ENCODE data around the gene SKIDA1.

SKIDA1 gene

DNA sequence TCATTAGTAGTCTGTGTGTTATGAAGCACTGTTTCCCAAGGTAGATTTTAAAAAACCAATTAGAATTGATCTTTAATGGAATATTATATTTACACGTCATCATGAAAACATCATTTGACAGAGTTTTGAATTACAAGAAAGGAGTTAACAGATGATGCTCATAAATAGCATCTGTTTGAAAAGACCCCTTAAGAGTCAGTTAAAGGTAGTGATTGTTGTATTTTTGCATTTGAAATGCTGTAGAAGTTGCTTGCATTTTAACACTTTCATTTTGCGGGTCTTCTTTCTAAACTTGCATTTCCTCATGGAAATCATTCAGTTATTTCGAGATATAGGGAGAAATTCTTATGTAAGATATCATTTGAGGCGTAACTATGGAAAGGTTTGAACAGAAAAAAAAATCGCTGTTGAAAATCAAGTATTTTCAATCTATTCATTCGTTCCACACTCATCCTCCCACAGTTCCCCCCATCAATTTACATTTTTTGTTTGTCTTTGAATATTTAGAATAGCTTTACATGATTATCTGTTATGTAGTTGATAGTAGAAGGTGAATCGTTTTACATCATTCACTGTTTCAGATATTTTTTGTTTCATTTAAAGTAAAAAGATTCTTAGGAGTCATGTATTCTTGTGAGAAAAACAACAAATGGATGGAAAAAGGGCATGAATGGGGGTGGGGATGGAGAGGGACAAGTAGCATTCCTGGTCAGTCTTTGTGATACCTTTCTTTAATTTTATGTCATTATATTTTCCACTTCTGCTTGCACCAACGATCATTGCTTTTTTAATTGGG lies 3.0 kb upstream of the SKIDA1 start:
- DNase-seq (ENCODE audit: low spot score) = no peak

DNA sequence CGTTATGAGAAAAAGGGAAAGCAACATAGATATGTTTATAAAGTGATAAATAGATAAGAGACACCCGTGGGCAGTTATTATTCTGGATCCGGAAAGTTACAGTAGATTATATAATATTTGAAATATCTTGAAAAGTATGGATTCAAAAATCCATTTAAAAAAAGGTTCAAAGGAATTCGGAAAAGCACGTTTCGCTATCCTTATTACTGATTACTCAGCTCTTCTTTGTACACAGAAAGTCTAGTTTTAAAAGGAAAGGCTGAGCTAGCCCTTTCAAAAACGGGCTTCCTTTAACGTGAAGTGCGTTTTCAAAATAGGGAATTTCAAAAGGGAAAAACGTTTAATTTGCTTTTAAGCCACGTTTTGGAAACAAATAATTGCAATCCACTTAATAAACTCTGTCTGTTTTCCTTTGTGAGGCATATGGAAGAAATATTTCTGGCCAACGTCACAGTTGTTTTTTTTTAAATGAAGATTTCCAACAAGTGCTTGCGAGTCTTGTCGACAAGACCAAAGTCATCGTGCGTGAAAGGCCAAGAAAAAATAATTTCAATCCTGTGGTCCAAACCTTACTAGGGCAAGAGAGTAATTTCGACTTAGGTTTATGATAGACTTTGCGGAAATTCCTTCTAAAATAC lies 2.2 kb upstream of the SKIDA1 start:
- peak; percentile 69 for DNase-seq (ENCODE audit: low spot score)

DNA sequence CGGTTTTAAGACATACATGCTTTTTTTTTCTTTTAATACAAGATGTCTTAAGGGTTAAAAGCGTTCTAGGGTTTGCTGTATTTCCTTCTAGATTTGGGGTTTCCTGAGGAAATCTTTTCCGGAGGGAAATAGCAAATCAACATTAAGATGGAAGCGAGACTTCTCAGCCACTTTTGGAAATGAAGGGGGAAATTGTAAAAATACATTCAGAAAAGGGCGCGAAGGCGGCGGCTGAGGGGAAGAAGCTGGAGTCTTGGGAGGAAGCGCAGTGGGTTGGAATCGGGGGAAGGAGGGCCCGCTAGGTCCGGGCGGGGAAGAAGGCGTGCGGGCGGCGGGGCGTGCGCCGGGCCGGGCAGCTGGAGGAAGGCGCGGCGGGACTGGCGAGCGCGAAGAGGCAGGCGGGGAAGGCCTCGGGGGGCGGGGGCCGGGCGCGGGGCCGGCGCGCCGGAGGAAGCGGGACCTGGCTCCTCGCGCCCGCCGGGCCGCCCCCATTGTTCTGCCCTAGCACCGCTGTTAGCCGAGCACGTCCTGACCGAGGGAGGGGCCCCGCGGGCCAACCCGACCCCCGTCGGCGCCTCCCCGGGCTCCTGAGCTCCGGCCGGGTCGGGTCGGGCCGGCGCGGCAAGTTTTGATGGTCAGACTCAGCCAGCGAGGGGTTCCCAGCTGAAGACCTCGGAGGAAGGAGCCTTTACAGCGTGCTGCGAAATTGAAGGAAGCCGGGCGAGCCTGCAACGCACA lies 1.5 kb upstream of the SKIDA1 start:
- peak; percentile 75 for DNase-seq (ENCODE audit: low spot score)

DNA sequence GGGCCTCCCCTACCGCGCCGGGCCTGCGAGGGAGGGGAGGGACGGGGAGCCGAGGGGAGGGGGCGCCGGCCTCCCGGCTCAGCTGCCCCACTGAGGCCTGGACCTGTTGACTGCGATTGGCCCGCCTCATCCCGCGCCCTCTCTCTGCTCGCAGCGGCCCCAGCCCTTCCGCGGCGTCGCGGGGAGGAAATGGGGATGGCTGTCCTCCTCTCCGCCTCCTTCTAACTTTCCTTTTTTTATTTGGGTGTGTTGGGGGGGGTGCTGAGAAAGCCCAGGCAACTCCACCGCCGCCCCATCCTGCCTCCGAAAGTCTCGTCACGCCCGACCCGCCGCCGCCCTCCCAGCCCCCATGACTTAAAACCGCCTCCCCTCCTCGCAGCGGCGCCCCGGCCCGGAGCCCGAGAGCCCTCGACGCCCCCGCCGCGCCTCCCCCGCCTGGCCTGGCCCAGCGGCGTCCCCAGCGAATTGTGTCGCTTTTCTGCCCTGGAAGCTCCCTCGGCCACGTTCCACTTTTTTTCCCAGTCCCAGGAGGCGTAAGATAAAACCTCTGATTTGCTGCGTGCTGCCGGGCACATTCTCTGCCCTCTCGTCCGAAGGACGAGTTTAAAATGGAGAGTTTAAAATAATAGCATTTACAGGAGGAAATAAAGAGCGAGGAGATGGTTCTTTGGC lies 842 bp upstream of the SKIDA1 start:
- DNase-seq (ENCODE audit: low spot score) = peak; percentile 87

DNA sequence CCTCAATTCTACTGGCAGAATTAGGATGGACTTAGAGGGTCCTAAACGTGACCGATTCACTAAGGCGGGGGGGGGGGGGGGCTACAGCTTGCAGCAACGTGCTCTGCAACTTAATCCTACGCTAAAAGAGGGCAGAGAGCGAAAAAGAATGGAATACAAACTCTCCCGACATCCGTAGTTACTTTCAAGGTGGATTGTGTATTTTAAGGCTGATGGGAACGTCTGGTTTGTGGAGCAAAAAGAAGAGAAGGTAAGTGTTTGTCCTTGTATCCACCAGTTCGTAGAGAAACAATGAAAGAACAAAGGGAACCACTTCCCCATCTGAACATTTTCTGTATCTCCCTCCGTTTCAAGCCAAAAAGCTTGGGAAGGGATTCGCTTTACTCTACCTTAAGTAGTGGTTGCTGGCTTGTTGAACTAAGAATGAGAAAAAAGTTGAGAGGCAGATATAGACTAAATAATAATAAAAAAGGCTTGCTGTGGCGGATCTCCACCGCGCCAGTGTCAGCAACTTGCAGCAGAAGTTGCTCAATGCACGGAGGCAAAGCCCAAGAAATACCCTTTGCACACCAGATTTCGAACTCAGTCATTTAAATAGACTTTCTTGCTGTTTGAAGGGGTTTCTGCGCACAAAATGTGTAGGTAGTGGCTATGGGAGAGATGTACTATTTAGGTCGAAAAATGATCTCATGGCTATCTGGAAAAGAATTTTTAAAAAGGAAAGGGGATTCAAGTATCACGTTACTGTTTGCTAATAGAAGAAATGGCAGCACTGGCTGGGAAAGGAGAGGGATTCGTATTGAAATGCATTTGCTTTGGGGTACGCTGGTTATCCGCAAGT lies 736 bp downstream of the SKIDA1 start:
- no peak for DNase-seq (ENCODE audit: low spot score)

DNA sequence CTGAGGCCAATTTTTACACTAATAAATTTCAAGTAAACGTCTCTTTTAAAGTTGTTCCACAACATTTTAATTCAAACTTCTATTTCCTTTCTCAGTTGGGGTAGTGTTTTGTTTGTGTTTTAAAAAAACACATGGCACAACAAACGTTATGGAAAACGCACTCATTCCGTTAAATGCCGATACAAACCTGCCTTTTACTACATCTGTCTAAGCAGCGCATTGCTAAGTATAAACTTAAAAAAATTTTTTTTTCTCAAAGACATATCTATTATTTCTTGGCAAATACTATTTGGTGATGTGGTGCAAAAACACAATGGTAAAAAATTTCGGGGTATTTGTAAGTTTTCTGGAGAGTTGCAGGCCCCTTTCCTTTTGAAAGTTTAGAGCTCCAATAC lies 1.4 kb downstream of the SKIDA1 start:
- DNase-seq (ENCODE audit: low spot score) = no peak

DNA sequence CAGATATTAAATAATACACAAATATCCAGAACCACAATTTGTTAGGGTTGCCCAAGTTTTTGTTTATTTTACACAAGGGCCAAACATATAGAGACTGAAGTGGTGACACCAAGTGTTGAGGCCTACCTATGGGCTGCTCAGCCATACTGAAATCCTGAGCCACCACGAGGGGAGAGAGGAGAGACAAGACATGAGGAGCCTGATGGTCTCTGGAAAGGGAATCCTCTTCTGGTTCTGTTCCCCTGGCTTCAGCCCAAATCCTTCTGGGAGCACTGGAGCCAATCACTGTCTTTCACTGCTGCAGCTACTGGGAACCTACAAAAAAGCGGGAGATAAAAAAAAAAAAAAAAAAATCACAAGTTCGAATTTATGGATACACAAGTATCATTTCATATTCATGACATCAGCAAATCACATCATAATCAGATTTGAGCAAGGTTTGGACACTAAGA lies 1.9 kb downstream of the SKIDA1 start:
- no peak for DNase-seq (ENCODE audit: low spot score)

DNA sequence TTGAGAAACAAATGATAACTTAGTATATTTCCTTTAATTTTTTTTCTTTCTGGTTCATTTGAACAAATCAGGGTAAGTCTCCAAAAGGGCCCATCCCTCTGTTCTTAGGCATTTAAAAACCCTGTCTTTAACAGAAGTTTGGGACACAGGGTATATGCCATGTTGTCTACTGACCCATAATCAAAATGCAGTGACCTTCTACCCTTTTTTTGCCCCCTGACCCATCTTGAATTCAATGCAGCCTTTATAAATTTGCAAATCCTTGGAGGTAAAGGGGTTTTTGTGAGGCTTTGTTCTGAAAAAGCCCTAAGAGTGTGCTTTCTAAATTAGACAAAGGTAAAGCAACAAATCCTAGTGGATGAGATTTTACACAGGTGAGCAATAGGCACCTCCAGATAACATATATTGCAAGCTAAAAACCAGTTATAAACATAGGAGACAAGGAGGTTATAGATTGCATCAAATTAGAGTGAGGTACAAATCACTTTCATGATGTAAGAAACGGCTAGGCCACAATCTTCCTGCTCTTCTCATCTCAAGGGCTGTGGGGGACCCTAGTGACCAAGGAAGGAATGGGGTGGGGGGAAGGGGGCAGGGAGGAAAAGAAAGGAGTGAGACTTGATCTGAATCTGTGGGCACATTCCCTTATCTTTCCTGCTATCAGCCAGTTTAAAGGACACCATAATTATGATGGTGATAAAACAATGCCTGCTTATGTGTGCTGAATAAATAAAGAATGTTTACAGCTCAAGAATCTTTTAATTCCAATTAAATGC lies 2.7 kb downstream of the SKIDA1 start:
- DNase-seq (ENCODE audit: low spot score) = no peak

DNA sequence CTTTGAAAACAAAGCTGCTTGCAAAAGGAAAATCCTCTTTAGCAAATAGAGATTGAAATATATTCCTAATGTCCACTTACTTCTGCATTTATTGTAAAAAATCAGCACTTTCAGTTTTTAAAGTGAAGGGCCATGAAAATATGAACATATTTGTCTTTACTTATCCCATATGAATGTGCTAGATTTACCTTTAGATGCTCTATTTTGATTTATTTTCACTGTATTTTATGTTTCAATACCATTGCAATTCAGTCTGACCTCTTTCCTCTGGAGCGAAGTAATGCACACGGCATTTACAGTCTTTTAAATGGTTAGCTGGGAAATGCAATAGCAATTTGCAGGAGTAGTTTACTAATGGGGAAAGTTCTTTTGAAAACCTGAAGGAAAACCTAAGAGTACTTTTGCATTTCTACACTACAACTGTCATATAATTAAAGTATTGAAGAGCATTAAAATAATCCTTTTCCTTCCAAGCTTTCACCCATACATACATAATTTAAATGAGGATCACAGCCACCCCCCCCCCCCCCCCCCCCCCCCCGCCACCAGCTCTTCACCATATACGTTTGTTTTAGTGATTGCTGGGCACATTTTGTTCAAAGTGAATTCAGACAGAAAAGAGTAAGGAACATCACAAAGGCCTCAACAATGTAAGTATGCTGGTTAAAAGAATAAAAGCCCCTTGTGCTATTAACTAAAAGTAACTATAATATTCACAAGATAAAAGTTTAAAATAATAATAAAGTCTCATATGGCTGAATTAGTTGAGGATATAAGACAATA lies 3.5 kb downstream of the SKIDA1 start:
- no peak for DNase-seq (ENCODE audit: low spot score)

DNA sequence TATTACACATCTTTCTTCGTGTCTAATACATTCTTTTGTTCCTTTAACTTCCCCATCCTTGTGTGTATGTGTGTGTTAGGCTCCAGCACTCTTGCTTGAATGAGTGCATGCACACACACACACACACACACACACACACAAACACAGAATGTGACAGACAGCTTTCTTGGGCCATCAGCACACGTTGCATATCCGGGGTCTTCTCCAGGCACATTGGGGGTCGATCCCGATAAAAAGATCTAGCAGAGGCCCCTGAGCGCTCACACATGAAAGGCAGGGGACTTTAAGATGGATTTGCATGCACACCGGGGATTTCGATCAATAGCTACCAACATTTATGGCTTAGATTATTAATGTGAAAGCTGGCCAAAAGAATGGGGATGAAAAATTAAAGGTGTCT lies 4.5 kb downstream of the SKIDA1 start:
- no peak for DNase-seq (ENCODE audit: low spot score)

DNA sequence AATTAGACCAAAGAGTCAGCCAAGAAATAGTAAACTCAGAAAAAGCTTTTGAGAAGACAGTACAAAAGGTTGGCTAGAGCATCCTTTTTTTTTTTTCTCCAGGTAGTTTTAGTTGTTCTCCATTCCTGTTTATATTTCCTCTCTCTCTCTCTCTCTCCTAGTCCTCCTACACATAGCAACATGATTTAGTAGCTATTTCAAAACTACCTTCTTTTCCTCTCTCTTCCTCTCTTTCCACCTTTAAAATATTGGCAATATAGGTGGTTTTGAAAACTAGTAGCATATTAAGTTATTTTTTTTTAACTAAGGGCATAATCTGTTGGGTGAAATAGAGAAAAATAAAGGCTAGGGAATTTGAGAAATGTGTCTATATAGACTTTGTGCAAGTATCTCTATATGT lies 5.0 kb downstream of the SKIDA1 start:
- no peak for DNase-seq (ENCODE audit: low spot score)

DNA sequence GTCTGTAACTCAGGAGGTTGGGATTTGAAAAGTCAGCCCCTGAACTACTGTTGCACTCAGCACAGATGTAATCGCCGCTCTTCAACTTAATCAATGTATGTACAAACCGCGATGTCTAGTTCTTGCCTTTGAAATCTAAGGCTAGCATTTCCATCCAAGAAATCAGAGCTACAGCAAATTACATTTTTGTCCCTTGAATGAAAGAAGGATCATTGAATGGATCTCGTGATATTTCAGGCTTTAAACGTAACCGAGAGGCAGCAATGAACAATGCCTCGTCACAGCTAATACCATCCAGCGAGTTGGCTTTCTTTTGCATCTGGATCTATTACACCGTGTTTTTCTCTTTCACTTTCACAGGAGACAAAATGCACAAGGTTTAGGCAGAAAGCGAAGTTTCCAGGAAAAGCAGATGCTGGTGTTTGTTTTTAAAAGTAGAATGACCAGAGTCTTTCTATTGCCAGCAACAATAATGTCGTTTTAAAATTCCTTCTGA lies 5.5 kb downstream of the SKIDA1 start:
- DNase-seq (ENCODE audit: low spot score) = no peak

DNA sequence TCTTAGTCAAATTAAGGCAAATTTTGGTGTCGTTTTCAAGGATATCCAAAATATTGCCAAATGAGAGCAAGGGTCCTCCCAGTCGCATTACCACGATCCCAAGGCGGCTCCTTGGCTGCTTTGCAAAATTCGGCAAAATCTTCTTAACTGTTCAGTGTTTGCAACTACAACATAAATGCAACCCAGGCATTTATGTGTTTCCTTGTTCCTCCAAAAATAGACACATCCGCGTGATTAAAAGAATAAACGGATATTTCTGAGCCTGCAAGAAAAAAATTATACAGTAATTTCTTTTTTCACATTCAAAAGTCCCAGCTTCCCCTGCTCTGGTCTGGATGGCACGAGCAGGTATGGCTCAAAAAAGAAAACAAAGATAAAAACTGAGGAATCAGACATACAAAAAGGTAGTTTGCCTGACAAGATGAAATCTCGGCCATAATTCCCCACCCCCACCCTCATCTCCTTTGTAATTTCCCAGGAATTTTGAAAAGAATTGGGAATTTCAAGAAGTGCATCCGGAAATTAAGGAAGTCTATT lies 6.0 kb downstream of the SKIDA1 start:
- no peak for DNase-seq (ENCODE audit: low spot score)

DNA sequence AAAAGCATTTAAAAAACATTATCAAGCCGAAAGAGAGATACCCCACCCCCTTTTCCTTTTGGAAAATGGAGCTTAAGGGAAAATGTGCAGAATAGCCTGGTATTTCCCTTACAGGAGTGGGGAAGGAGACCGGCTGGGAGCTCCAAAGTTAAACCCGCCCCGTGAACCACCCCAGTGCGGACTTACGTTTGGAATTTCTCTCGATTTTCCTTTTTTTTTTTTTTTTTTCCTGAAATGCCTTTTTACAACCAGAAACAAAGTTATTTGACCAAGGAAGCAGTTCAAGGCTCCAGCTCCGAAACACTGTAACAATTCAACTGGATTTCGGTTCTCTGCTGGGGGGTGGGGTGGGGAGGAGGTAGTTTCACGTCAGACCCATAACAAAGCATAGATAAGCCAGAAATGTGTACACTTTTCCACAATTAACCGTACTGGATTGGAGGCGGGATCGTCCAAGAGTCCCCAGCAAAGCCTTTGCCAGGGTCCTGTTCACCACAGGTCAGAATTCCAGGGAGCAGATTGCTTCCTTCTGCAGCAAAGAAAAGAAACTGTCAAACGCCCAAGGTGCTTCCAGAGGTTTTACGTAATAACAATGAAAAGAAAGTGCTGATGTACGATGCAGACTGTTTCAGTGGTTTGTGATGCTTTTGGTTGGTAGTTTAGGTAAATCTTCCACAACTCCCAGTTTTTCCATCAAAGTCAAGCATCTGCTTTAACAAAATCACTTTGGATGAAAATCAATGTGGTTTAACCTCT lies 6.7 kb downstream of the SKIDA1 start:
- DNase-seq (ENCODE audit: low spot score) = no peak

DNA sequence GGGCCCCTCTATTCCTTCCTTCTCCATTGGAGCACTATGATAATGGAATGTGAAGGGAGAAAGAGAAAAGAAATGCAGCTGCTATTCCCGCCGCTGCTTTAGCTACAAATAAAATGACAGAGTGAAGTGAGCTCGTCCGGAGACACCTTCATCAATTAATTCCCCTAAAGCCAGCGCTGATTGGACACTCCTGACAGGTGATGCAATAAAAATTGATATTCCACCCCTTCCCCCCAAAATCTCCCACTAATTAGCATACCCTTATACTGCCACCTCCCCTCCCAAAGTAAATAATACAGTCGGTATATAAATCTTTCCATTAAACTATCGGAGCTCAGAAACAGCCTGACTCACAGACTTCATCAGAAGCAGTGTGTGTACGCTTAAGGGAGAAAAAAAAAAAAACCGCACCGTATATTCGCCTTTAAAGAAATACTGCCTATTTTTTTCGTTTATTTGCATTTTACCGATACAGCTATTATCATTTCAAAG lies 7.3 kb downstream of the SKIDA1 start:
- peak; percentile 58 for DNase-seq (ENCODE audit: low spot score)

DNA sequence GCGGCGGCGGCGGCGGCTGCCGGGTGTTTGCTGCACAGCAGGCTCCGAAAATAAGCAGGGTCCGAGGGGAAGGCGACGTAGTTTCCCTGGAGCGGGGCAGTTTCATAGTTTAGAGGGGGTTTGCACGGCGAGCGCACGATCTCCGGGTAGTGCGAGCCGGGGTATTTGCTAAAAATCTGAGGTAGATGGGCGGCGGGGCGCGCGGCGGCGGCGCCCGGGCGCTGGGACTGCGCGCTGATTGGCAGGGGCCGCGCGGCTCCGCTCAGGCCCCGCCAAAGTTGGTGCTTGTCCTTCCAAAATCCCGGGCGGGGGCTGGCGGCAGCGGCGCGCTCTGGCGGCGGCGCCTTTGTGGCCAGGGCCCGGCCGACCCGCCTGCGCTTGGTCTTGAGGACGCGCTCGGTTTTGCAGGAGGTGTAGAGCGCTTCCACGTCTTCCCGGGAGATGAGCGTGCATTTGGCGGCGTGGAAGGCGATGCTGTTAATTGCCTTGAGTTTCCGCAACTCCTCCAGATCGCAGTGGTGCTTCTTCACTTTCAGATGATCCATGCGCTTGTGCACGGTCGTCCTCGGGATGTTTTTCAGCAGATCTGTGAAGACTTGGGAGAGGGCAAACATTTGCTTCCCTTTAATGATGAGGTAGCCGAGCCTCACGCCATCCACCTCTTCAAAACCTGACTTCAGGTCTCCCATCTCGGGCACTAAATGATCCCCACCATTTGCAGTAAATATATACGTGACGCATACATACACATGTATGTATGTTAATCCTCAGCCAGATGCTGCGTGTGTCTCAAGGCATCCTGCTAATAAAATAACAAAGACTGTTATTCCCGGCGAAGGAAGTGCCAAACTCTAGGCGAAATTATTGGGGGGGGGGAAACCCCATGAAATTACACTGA lies 8.1 kb downstream of the SKIDA1 start:
- peak; percentile 81 for DNase-seq (ENCODE audit: low spot score)

Data from RKO (cell line).